ENCODE data around the gene CCL13.

GRCh38 chr17:34308371-34308770, 47.9 kb upstream of the CCL13 start:
- TF ChIP-seq CTCF (IDR thresholded peaks at IDR 0.05): no peak
- TF ChIP-seq NFIC (IDR thresholded peaks at IDR 0.05; ENCODE audit: borderline replicate concordance): no peak
- TF ChIP-seq TAF1 (IDR thresholded peaks at IDR 0.05; ENCODE audit: borderline replicate concordance, low read depth, low read length): no peak
- no peak for TF ChIP-seq GABPA (IDR thresholded peaks at IDR 0.05; ENCODE audit: low read depth)
- no peak for TF ChIP-seq EP300 (IDR thresholded peaks at IDR 0.05; ENCODE audit: borderline replicate concordance in 1 of 2, low read depth in 1 of 2, low read length in 1 of 2)
